T-helper 22 cell (primary cell): ENCODE results near the gene ELFN2.

Source experiments
- DNase-seq: peaks from one replicate; pipeline ENCODE4 v3.0.0-alpha.2; 2020; ENCODE audit warnings: low read depth

ELFN2 gene

DNA sequence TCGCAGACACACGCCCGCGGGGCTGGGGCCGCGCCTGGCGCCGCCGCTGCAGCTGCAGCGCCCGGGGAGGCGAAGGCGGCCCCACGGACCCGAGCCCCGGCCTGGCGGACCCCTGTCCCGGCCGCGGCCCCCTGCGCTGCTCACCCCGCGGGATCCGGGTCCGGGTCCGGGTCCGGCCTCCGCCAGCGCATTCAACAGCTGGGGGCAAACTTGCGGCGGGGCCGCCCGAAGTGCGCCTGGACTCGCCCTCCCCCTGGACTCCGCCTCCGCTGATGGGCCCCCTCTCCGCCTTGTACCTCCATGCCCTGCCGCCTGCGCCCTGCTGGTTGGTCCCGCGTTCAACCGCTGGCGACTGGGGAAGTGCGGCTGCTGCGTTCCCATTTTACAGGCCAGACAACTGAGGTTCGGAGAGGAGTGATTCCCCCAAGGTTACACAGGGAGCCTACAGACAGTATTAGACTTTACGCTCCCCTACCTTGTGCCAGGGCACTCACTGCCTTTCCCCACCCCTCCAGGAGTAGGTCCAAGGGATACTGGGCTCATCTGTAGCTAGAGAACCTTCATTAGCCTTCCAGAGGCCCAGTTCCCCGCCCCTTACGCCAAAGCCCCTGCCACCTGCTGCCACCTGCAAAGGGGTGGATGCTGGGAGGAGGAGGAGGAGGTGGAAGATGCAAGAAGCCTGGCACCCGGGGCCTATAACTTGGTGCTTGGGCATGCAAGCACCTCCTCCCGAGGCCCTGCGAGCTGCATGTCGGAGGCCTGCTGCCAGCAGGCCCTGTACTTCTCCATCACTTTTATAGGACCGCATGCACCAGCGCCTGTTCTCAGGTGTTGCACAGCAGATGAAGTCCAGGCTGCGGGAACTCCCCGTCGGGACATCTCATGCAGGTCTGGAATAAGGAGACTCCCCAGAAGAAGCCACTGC lies 694 bp upstream of the ELFN2 start:
- no peak for DNase-seq

DNA sequence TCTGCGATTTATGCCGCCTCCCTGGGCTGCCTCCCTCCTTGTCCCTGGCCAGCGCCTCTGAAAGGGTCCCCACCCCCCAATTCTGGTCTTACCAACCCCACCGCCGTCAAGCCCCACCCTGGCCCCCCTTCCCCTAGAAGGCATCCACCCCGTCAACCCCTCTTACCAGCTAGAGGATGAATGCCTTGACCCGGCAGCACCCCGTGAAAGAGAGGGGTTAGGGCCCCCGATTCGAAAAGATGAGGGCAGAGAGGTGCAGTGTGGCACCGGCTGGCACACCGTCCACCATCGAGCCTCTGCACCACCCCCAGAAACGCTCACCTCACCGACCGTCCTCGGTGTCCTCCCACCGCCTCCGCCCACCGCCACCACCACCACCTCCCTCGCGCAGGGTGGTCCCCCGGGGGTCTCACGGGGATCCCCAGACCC lies 559 bp downstream of the ELFN2 start:
- DNase-seq: no peak

DNA sequence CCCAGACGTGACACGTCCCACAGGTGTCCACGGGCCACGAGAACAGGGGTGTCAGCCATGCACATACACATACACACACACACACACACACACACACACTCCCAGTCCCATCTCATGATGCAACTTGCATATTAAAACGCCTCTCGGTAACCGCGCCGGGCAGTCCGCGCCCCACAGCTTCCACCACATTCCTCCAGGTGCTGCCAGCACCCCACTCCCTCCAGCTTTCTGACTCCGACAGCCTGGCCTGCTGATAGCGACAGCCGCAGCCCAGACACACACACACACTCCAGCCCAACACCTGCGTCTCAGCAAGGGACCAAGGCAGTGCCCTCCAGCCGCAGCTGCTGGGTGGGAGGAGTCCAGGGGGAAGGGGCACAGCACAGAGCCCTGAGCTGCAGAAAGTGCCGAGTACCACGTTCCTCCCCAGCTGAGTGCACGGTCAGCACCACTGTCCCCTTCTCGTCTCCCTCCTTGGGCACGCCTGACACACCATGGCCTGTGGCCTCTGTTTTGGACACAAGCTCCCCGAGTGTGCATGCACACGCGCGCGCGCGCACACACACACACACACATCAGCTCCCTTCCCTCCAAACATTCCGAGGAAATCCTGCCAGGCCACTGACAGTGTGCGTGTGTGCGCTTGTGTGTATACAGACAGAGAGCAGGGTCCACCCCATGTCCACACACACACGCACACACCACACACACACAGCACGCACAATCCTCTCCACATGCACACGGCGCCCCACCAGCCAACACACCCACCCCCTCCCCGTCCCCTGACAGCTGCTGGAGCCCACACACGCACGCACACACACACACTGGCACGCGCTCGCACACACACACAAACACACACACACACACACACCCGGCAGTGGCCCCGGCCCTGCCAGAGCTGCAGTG lies 1.2 kb downstream of the ELFN2 start:
- DNase-seq: no peak

DNA sequence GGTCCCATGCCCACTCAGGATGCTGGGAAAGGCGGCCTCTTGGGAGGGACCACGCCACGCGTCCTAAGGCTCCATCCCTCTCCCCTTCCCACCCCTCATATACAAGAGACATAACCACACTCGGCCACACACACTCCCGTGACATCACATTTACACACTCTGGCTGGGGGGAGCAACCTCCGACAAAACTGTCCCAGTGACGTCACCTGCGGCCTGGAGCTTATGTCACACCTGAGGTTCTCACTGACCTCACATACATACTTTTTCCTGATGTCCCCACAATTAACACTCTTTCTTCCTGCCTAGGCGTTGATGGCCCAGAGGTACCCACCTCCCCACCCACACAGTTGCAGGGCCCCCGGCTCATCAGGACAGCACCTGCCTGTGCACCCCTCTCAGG lies 1.9 kb downstream of the ELFN2 start:
- no peak for DNase-seq

DNA sequence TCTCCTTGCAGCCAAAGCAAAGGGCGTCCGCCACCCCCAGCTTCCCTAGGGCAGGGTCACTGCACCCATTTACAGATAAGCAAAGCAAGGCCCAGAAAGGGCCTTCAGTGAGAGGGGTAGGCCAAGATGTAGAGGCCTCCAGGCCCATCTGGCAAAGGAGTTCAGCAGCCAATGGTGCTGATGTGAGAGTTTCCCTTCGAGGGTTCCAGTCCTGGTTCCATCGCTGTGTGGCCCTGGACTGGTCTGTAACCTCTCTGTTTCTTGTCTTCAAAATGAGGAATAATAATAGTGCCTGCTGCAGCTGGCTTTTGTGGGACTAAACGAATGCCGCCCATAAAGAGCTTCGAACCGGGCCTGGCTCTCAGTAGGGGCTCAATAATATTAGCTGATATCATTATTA lies 4.0 kb downstream of the ELFN2 start:
- DNase-seq: no peak

DNA sequence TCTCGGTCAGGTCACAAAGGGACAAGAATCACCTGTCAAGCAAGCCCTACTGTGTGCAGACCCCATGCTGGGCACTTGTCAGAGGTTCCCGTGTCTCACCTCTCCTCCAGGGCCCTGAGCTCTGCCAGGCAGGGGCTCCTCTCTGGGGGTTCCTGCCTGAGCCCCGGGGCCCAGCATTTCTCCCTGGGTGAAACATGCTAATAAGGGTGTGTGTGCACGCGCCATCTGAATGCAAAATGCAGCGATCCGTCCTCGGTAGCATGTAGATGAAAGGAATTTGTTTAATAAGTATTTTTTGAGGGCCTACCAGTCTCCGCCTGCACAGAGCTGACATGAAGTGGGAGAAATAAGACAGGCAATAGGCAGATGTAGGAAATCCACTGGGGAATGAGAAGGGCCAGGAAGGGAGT lies 5.8 kb downstream of the ELFN2 start:
- DNase-seq: no peak

DNA sequence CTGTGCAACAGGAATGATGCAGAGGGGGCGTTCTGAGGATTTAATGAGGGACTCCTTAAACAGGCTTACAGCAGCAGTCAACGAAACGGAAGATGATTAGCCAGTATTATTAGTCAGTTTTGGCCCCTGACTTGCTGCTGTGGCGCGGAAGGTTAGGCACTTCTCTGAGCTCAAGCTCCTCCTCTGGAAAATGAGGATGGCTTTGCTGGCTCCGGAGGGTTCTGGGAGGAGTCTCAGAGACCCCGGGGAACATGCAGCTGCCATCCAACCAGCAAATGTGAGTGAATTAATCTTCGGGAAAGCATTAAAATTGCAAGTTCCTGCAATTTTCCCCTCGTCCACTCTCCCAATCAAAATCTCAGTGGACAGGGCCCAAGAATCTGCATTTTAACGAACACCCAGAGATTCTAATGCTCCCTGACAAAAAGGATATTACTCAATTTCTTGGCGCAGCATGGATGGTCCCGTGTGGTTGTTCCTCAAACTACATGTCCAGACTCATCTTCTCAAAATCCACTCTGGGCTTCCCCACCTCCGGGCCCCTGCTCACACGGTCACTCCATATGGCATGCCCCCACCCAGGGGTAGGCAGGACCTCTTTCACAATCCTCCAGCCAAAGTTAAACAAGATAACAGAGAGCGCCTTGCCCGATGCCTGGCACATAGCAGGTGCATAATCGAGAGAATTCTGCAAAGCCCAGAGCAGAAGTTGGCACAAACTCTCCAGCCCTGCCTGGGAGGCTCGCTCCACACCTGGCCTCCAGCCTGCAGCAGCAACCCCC lies 6.4 kb downstream of the ELFN2 start:
- no peak for DNase-seq

DNA sequence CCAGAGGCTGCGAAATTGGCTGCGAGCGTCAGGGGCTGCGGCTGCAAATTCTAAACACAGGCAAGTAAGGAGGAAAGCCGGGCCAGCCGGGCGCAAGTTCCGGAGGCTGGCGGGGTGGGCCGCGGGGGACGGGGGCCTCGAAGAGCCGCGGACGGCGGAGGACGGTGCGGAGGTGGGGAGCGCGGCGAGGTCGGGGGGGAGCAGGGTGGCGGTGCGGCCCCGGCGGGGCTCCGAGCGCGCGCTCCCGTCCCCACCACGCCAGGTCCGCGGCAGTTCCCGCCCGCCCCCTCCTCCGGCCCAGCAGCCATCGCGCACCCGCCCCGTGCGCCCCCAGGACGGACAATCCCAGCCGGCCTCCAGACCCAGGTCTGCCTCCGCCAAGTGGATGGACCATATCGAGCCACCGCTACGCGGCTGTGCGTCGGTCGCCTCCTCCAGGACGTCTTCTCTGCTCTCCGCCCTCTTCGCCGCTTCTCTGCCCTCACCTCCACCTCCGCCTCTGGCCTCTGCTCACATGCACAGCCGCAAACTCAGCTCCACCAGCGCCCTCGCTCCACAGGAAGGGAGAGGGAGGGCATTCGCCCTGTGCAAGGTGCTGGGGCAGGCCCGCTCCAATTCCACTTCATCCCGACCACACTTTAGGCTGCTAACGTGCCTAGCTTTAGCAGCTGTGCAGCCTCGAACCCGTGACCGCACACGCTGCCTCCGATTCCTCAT lies 7.2 kb downstream of the ELFN2 start:
- DNase-seq: no peak

DNA sequence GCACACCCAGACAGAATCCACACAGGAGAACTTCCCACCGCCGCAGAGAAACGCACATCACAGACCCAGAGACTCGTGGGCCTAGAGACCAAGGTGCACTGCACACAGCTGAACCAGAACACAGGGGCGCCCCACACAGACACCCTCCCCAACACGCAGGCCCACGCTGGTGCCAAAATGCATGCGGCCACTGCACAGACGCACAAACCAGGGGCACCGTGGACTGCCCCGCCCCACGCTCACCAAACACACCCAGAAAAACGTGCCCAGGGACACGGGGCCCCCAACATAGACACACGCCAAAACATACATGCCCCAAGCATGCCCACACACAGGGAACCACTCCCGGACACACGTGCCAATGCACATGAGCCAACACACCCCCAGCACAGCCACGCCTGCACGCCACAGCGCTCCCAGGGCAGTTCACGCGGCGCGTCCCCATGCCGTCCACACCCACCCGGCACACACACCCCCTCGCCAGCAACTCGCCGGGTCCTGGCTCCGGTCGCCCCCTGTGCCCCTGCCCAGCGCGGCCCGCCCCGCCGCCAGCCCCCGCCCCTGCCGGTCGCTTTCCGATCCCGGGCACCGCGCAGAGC lies 7.8 kb downstream of the ELFN2 start:
- no peak for DNase-seq

DNA sequence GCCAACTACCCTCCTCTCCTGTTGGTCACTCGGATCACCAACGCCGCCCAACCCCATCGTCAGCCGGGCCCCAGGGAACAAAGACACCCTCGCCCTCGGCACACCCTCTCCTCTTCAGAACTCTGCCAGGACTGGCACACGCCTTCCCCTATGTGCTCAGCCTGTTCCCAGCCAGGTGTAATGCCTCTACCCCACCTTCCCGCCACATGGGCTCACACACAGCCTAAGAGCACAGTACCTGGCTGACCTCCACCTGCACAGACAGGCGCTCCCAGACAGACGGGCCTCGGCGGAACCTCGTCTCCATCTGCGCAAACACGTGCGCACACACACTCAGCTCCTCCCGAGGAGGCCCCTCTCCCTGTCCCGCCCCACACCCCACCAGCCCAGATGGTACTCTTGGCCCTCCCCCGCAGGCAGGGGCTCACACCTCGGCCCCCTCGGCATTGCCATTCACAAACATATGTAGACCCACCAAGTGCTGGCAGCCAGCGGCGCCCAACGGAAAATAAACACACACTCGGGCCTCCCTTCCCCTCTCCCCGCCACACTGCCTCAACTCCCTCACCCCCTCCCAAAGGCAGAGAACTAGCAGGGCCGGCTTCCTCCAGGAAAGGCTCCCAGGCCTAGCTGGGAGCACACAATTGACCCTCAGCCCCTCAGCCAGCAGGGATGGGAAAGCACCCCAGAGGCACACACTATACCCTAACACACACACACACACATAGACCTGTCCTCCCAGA lies 8.5 kb downstream of the ELFN2 start:
- DNase-seq: no peak

DNA sequence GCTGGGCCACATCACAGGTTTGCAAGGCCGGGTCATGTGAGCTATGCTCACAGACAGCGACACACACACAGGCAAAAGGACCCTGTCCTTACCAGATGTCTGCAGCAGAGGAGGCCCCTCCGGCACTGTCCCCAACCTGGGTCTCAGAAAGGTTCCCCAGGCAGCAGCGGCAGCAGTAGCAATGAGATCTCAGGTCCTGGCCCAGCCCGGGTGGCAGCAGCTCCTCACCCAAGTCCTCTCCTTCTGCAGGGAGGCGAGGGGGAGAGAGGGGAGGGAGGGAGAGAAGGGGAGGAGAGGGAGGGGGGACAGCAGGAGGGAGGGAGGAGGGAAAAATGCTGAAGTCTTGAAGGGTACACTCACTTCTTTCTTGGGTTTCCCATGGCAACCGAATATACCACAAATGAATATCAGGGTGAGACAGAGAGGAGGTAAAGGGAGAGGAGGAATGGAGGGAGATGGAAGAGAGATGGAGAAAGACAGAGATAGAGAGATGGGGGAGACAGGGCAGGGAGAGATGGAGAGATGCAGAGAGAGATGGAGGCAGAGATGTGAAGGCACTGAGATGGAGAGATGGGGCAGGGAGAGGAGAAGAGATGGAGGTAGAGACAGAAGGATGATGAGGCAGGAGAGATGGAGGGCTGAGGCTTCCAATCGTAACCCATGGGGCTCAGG lies 9.5 kb downstream of the ELFN2 start:
- no peak for DNase-seq

DNA sequence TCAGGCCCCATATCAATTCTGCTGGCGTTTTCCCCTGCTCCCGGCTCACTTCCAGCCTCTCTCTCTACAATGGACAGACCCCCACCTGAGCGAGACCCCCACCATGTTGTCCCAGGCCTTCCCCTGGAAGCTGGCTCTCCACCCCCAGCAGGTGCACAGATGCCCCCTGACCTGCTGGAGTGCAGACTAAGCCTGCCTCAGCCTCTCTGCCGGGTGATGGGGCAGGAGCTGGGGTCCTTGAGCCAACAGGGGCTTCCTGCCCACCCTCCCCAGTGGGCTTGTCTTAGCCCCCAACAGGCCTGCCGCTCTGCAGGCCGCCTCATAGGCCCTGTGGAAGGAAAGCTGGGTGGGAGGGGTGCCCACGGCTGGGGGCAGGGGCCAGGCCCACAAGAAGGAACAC lies 10.0 kb downstream of the ELFN2 start:
- DNase-seq: no peak

DNA sequence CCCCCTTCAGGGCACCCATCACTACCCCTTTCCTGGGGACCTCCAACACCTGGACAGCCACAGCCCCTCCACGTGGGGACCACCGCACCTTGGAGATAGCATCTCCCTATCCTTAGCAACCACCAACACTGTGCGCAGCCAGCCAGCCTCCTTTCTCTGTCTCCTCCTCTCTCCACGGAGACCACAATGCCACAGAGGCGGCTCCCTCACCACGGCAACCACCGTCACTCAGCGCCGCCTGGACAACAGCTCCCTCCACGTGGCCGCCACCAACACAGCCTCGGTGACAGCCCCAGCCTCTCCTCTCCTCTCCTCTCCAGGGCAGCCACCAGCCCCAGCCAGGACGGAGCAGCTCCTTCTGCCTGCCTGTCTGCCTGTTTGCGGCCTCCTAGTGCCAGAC lies 10.5 kb downstream of the ELFN2 start:
- DNase-seq: no peak

DNA sequence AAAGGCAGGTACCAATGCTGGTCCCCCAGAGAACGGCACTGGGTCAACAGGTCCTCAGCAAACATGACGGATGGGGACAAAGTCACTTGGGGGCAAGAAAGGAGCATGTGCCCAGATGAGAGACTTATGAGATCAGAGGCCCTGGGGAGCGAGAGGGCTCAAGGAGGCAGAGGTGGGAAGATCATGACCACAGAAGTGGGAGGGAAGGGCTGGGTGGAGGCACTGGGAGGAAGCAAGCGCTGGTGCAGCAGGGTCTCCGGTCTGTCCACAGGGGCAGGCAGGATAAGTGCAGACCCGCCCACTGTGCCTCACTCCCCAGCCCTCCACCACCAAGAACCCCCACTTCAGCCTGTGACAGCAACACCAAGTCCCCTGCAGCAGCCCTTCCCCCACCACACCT lies 10.9 kb downstream of the ELFN2 start:
- no peak for DNase-seq

DNA sequence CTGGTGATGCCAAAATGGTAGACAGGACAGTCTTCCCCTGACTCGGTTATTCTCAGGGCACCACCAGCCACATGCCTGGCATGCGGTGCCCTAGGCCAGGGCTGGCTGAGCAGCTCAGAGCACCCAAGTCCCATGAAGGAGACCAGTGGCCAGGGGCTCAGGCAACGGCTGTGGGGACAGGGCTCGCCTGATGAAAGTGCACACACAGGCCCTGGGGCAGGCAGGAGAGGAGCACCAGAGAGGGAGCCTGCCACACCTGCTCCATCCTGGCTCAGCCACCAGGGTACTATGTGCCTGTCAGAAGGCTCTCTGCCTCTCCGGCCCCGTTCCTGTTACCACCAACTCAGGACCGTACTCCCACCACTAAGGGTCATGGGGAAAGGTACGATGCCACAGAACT lies 12.1 kb downstream of the ELFN2 start:
- DNase-seq: no peak

DNA sequence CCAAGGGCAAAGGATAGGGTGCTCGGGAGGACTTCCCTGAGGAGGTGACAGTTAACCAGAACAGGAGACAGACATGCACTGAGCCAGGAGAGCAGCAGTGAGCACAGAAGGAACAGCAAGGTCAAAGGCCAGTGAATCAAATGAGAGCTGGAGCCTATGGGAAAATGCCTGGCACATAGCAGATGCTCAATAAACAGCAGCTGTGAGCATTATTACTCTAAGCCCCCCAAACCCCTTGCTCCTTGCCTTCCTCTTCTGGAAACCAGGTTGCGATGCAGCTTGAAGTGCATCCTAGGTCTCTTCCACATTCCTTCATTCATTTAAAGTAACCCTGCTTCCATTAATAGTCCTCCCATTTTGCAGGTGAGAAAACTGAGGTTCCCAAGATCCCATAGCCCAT lies 13.0 kb downstream of the ELFN2 start:
- DNase-seq: no peak

DNA sequence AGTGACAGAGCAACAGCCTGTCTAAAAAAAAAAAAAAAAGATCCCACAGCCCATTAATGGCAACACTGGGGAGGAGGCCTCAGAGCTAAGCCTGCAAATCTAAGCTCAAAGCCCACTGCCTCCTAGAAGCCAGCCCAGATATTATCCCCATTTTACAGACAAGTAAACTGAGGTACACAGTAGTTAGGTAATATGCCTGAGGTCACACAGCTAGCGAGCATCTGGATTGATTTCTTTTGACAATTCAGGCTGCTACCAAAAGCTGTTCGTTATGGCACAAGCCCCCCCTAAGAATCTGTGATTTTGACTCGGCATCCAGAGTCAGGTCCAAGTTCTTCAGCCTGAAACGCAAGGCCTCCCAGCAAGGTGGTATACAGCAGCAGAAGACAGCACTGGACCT lies 13.7 kb downstream of the ELFN2 start:
- no peak for DNase-seq

DNA sequence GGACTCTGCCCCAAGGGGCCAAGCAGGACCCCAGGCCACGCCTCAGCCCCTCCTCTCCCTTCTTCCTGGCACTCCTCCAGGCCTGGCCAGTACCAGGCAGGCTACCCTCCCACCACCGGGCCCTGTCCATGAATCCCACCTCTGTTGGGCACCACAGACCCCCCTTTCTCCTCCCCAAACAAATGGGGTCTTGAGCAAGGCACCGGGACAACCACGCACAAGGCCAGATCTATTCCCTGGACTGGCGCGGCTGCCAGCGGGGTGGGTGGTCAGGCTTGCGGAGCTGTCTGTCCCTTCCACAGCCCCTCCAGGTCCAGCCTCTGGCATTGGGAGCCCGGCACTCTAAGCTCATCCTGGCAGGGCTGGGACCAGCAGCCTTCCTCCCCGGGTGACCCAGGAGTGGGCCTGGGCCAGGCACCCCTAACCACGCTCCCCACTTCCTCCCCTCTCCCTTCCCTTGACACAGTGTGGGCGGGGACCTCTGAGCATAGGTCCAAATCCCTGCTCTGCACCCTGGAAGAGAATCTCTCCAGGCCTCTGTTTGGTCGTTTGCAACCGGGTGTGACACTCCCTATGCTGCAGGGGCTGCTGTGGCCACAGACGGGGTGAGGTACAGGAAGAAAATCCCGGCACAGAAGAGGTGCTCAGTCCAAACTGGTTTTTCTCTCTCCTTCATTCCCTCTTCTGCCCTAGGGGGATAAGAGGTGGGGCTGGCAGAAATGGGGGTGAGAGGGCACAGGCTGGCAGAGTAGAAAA lies 14.6 kb downstream of the ELFN2 start:
- no peak for DNase-seq

DNA sequence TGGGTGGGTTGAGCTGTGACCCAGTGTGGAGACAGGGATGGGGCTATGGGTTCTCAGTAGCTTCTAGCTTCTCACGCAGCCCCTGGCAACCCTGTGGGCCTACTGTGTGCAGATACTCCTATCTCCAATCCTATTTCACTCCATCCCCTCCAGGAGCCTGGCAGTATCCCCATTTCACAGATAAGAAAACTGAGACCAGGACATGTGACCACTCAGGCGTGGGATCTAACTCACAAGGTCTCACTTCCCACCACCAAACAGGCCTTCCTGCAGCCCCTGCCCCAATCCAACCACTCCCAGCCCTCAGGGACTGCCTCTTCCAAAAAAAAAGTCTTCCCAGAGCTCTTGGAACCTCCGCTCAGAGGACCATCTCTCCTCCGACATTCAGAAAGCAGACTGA lies 15.6 kb downstream of the ELFN2 start:
- DNase-seq: no peak
